ENCODE measurements around the gene CXCL12.

CXCL12 gene

GRCh38 chr10:44335330-44336021, 49.4 kb downstream of the CXCL12 start:
- no peak for ATAC-seq
- TF ChIP-seq ISL1 (CRISPR knock-in tag; IDR thresholded peaks at IDR 0.05) (no peak), PATZ1 (CRISPR knock-in tag; IDR thresholded peaks at IDR 0.05; ENCODE audit: borderline replicate concordance) (no peak), OSR1 (CRISPR knock-in tag; IDR thresholded peaks at IDR 0.05) (no peak), ZNF565 (CRISPR knock-in tag; conservative IDR thresholded peaks at IDR 0.05; ENCODE audit: low read depth) (no peak), PPARA (CRISPR knock-in tag; IDR thresholded peaks at IDR 0.05; ENCODE audit: borderline replicate concordance) (no peak), RARB (CRISPR knock-in tag; IDR thresholded peaks at IDR 0.05) (no peak), SNAI2 (CRISPR knock-in tag; IDR thresholded peaks at IDR 0.05) (no peak), ARNTL (CRISPR knock-in tag; IDR thresholded peaks at IDR 0.05; ENCODE audit: borderline replicate concordance, low read depth) (no peak), CSDC2 (CRISPR knock-in tag; IDR thresholded peaks at IDR 0.05) (no peak), ESRRG (CRISPR knock-in tag; IDR thresholded peaks at IDR 0.05) (no peak), POU6F1 (CRISPR knock-in tag; IDR thresholded peaks at IDR 0.05; ENCODE audit: borderline replicate concordance, low read depth) (no peak), BACH2 (CRISPR knock-in tag; IDR thresholded peaks at IDR 0.05; ENCODE audit: borderline replicate concordance) (no peak), TCF4 (CRISPR knock-in tag; IDR thresholded peaks at IDR 0.05; ENCODE audit: borderline replicate concordance) (no peak), TSHZ2 (CRISPR knock-in tag; IDR thresholded peaks at IDR 0.05) (no peak), ZNF70 (CRISPR knock-in tag; IDR thresholded peaks at IDR 0.05) (no peak), CSRNP3 (CRISPR knock-in tag; IDR thresholded peaks at IDR 0.05) (no peak)

GRCh38 chr10:44334621-44335184, 50.2 kb downstream of the CXCL12 start:
- ATAC-seq, result peak; percentile 89
- no peak for TF ChIP-seq CREB5 (CRISPR knock-in tag; IDR thresholded peaks at IDR 0.05; ENCODE audit: low read depth)
- no peak for TF ChIP-seq ARNTL (CRISPR knock-in tag; IDR thresholded peaks at IDR 0.05; ENCODE audit: borderline replicate concordance, low read depth)
- TF ChIP-seq ZNF565 (CRISPR knock-in tag; conservative IDR thresholded peaks at IDR 0.05; ENCODE audit: low read depth), result no peak
- TF ChIP-seq TCF4 (CRISPR knock-in tag; IDR thresholded peaks at IDR 0.05; ENCODE audit: borderline replicate concordance), result no peak
- no peak for TF ChIP-seq ISL1 (CRISPR knock-in tag; IDR thresholded peaks at IDR 0.05)
- no peak for TF ChIP-seq ZC3H10 (CRISPR knock-in tag; IDR thresholded peaks at IDR 0.05)
- no peak for TF ChIP-seq TSHZ2 (CRISPR knock-in tag; IDR thresholded peaks at IDR 0.05)
- TF ChIP-seq ZFP3 (CRISPR knock-in tag; IDR thresholded peaks at IDR 0.05), result no peak
- no peak for TF ChIP-seq PPARA (CRISPR knock-in tag; IDR thresholded peaks at IDR 0.05; ENCODE audit: borderline replicate concordance)
- no peak for TF ChIP-seq ZFP30 (CRISPR knock-in tag; IDR thresholded peaks at IDR 0.05)
- no peak for TF ChIP-seq ZNF70 (CRISPR knock-in tag; IDR thresholded peaks at IDR 0.05)
- no peak for TF ChIP-seq POU6F1 (CRISPR knock-in tag; IDR thresholded peaks at IDR 0.05; ENCODE audit: borderline replicate concordance, low read depth)
- no peak for TF ChIP-seq BACH2 (CRISPR knock-in tag; IDR thresholded peaks at IDR 0.05; ENCODE audit: borderline replicate concordance)
- TF ChIP-seq OSR1 (CRISPR knock-in tag; IDR thresholded peaks at IDR 0.05), result no peak
- TF ChIP-seq GLIS3 (CRISPR knock-in tag; IDR thresholded peaks at IDR 0.05), result no peak
